Stimulated activated naive CD8-positive, alpha-beta T cell treated with anti-CD3 and anti-CD28 coated beads, Interleukin-15, Interleukin-2, amounts not matched to agents 100 ng/mL and 50 ng/mL, for 24 hours (primary cell): ENCODE data around the gene MON2.

Experiments used
- H3K27ac Mint-ChIP-seq: one replicate; pipeline ENCODE4 v1.8.0; 2021; ENCODE audit warnings: mild to moderate bottlenecking, mixed read lengths
- H3K27me3 Mint-ChIP-seq: one replicate; pipeline ENCODE4 v1.8.0; 2021; ENCODE audit warnings: mixed read lengths
- H3K36me3 Mint-ChIP-seq: one replicate; pipeline ENCODE4 v1.8.0; 2021; ENCODE audit warnings: low read depth, mixed read lengths
- H3K4me1 Mint-ChIP-seq: one replicate; pipeline ENCODE4 v1.8.0; 2021; ENCODE audit warnings: low read depth, mixed read lengths
- H3K4me3 Mint-ChIP-seq: one replicate; pipeline ENCODE4 v1.8.0; 2021; ENCODE audit warnings: mild to moderate bottlenecking, mixed read lengths
- H3K9me3 Mint-ChIP-seq: one replicate; pipeline ENCODE4 v1.8.0; 2021; ENCODE audit warnings: mixed read lengths

Gene MON2

GRCh38 chr12:62603811-62604098, 137.1 kb downstream of the MON2 start:
- Mint-ChIP-seq H3K4me3 (peak overlapping the region; percentile 91), H3K36me3 (peaks cover 23% of the 10 kb centered on the region), H3K27ac (peak overlapping the region; percentile 94), H3K9me3 (no peaks in the 10 kb centered on the region), H3K4me1 (peaks cover 51% of the 10 kb centered on the region), H3K27me3 (no peaks in the 10 kb centered on the region)

- peak overlapping the region; percentile 94 for H3K27ac Mint-ChIP-seq
- H3K4me1 Mint-ChIP-seq, result peaks cover 51% of the 10 kb centered on the region
- H3K27me3 Mint-ChIP-seq, result no peaks in the 10 kb centered on the region
- H3K4me3 Mint-ChIP-seq, result peak overlapping the region; percentile 91
- H3K9me3 Mint-ChIP-seq, result no peaks in the 10 kb centered on the region
- peaks cover 23% of the 10 kb centered on the region for H3K36me3 Mint-ChIP-seq
These were observed 137.7 kb downstream of the MON2 start for GRCh38 chr12:62604373-62604772.

GRCh38 chr12:62604871-62605270, 138.2 kb downstream of the MON2 start:
- Mint-ChIP-seq H3K4me1 (peaks cover 51% of the 10 kb centered on the region), H3K27me3 (no peaks in the 10 kb centered on the region), H3K9me3 (no peaks in the 10 kb centered on the region), H3K4me3 (peak overlapping the region; percentile 91), H3K36me3 (peaks cover 23% of the 10 kb centered on the region), H3K27ac (no peak overlapping the region)

GRCh38 chr12:62605981-62606380, 139.4 kb downstream of the MON2 start:
- H3K4me3 Mint-ChIP-seq, result no peak overlapping the region
- H3K4me1 Mint-ChIP-seq, result peaks cover 44% of the 10 kb centered on the region
- H3K9me3 Mint-ChIP-seq, result no peaks in the 10 kb centered on the region
- H3K27ac Mint-ChIP-seq, result no peak overlapping the region
- H3K27me3 Mint-ChIP-seq, result no peaks in the 10 kb centered on the region
- H3K36me3 Mint-ChIP-seq, result peaks cover 18% of the 10 kb centered on the region

- H3K4me3 Mint-ChIP-seq, result no peak overlapping the region
- no peaks in the 10 kb centered on the region for H3K27me3 Mint-ChIP-seq
- H3K9me3 Mint-ChIP-seq, result no peaks in the 10 kb centered on the region
- H3K27ac Mint-ChIP-seq, result no peak overlapping the region
- peaks cover 14% of the 10 kb centered on the region for H3K36me3 Mint-ChIP-seq
- H3K4me1 Mint-ChIP-seq, result peaks cover 38% of the 10 kb centered on the region
These were observed 140.0 kb downstream of the MON2 start for GRCh38 chr12:62606654-62607053.

- no peaks in the 10 kb centered on the region for H3K9me3 Mint-ChIP-seq
- peaks cover 5% of the 10 kb centered on the region for H3K36me3 Mint-ChIP-seq
- H3K27me3 Mint-ChIP-seq, result no peaks in the 10 kb centered on the region
These were observed 146.5 kb downstream of the MON2 start for GRCh38 chr12:62613081-62613480.

GRCh38 chr12:62618319-62618718, 151.7 kb downstream of the MON2 start:
- no peak overlapping the region for H3K27ac Mint-ChIP-seq
- no peak overlapping the region for H3K4me3 Mint-ChIP-seq
- peaks cover 7% of the 10 kb centered on the region for H3K4me1 Mint-ChIP-seq
- H3K36me3 Mint-ChIP-seq, result peaks cover 5% of the 10 kb centered on the region
- no peaks in the 10 kb centered on the region for H3K9me3 Mint-ChIP-seq
- no peaks in the 10 kb centered on the region for H3K27me3 Mint-ChIP-seq

More at GRCh38 chr12:62613081-62613480, 146.5 kb downstream of the MON2 start:
- H3K27ac Mint-ChIP-seq, result no peak overlapping the region
- H3K4me3 Mint-ChIP-seq, result no peak overlapping the region
- peaks cover under 1% of the 10 kb centered on the region for H3K4me1 Mint-ChIP-seq

GRCh38 chr12:62618930-62619329, 152.3 kb downstream of the MON2 start:
- Mint-ChIP-seq H3K9me3 (no peaks in the 10 kb centered on the region), H3K36me3 (peaks cover 5% of the 10 kb centered on the region), H3K27me3 (no peaks in the 10 kb centered on the region), H3K4me3 (no peak overlapping the region), H3K4me1 (peaks cover 7% of the 10 kb centered on the region), H3K27ac (no peak overlapping the region)

GRCh38 chr12:62621101-62621638, 154.5 kb downstream of the MON2 start:
- Mint-ChIP-seq H3K27ac (no peak overlapping the region), H3K4me3 (no peak overlapping the region), H3K36me3 (peaks cover 5% of the 10 kb centered on the region), H3K9me3 (no peaks in the 10 kb centered on the region), H3K27me3 (peaks cover 4% of the 10 kb centered on the region), H3K4me1 (peaks cover 7% of the 10 kb centered on the region)

- peaks cover 9% of the 10 kb centered on the region for H3K27me3 Mint-ChIP-seq
- H3K27ac Mint-ChIP-seq, result no peak overlapping the region
- peaks cover 7% of the 10 kb centered on the region for H3K4me1 Mint-ChIP-seq
- H3K9me3 Mint-ChIP-seq, result no peaks in the 10 kb centered on the region
- H3K36me3 Mint-ChIP-seq, result no peaks in the 10 kb centered on the region
- no peak overlapping the region for H3K4me3 Mint-ChIP-seq
These were observed 155.6 kb downstream of the MON2 start for GRCh38 chr12:62622177-62622576.

- Mint-ChIP-seq H3K9me3 (no peaks in the 10 kb centered on the region), H3K4me3 (no peak overlapping the region), H3K27me3 (peaks cover 34% of the 10 kb centered on the region), H3K4me1 (no peaks in the 10 kb centered on the region), H3K27ac (no peak overlapping the region), H3K36me3 (no peaks in the 10 kb centered on the region)
These were observed 158.6 kb downstream of the MON2 start for GRCh38 chr12:62625228-62625627.

GRCh38 chr12:62627181-62627580, 160.6 kb downstream of the MON2 start:
- no peak overlapping the region for H3K27ac Mint-ChIP-seq
- peaks cover 4% of the 10 kb centered on the region for H3K4me1 Mint-ChIP-seq
- H3K36me3 Mint-ChIP-seq, result no peaks in the 10 kb centered on the region
- H3K27me3 Mint-ChIP-seq, result peaks cover 50% of the 10 kb centered on the region
- no peaks in the 10 kb centered on the region for H3K9me3 Mint-ChIP-seq
- H3K4me3 Mint-ChIP-seq, result no peak overlapping the region

- Mint-ChIP-seq H3K36me3 (no peaks in the 10 kb centered on the region), H3K4me3 (no peak overlapping the region), H3K27me3 (peaks cover 67% of the 10 kb centered on the region), H3K27ac (no peak overlapping the region), H3K9me3 (no peaks in the 10 kb centered on the region), H3K4me1 (peaks cover 5% of the 10 kb centered on the region)
These were observed 162.8 kb downstream of the MON2 start for GRCh38 chr12:62629413-62629812.

GRCh38 chr12:62629971-62630739, 163.5 kb downstream of the MON2 start:
- Mint-ChIP-seq H3K4me3 (no peak overlapping the region), H3K36me3 (no peaks in the 10 kb centered on the region), H3K4me1 (peaks cover 5% of the 10 kb centered on the region), H3K27me3 (peaks cover 71% of the 10 kb centered on the region), H3K9me3 (no peaks in the 10 kb centered on the region), H3K27ac (no peak overlapping the region)

- Mint-ChIP-seq H3K27ac (no peak overlapping the region), H3K4me1 (peaks cover 5% of the 10 kb centered on the region), H3K9me3 (no peaks in the 10 kb centered on the region), H3K27me3 (peaks cover 76% of the 10 kb centered on the region), H3K36me3 (no peaks in the 10 kb centered on the region), H3K4me3 (peak overlapping the region; percentile 78)
These were observed 165.1 kb downstream of the MON2 start for GRCh38 chr12:62631471-62632410.
